GM23338 (cell line): ENCODE data around the gene LDAF1. TPM values are rescaled to one million over a fixed set of nuclear protein-coding genes. Genes with fewer than 3 reads are reported as not detected.

Experiments used
- ATAC-seq: fragments of 200-7000 bp; cut with Tn5 transposase; 3 replicates; pipeline ENCODE4 v1.9.1; 2020
- DNase-seq: peaks from one replicate; pipeline ENCODE4 v3.0.0-alpha.2; 2015; ENCODE audit warnings: low spot score
- H2AFZ ChIP-seq: fragments of 200-600 bp; sonication (generic); 2 replicates; pipeline ENCODE4 v1.8.0; 2016; ENCODE audit warnings: antibody characterized with exemption, mild to moderate bottlenecking, moderate library complexity
- H3F3A ChIP-seq: fragments of 200-600 bp; sonication (generic); replicated peaks from 2 replicates; pipeline ENCODE4 v1.8.0; 2017; ENCODE audit warnings: antibody characterized with exemption, mixed run types, low read depth
- H3K27ac ChIP-seq: fragments of 200-600 bp; sonication (generic); 2 replicates; pipeline ENCODE4 v1.6.1; 2016; ENCODE audit warnings: low read depth
- H3K27me3 ChIP-seq: fragments of 200-600 bp; sonication (generic); 2 replicates; pipeline ENCODE4 v1.8.0; 2016; ENCODE audit warnings: mild to moderate bottlenecking, mixed run types, moderate library complexity; ENCODE audit not compliant: insufficient read depth
- H3K36me3 ChIP-seq: fragments of 200-600 bp; sonication (generic); 2 replicates; pipeline ENCODE4 v1.8.0; 2016; ENCODE audit warnings: mild to moderate bottlenecking; ENCODE audit not compliant: insufficient read depth
- H3K4me1 ChIP-seq: fragments of 200-600 bp; sonication (generic); 2 replicates; pipeline ENCODE4 v1.8.0; 2016; ENCODE audit warnings: mild to moderate bottlenecking, moderate library complexity; ENCODE audit not compliant: insufficient read depth
- H3K4me2 ChIP-seq: fragments of 200-600 bp; sonication (generic); 2 replicates; pipeline ENCODE4 v1.7.1; 2017; ENCODE audit warnings: mixed run types
- H3K4me3 ChIP-seq: fragments of 200-600 bp; sonication (generic); 2 replicates; pipeline ENCODE4 v1.6.1; 2016; ENCODE audit warnings: mixed run types
- H3K79me2 ChIP-seq: fragments of 200-600 bp; sonication (generic); replicated peaks from 2 replicates; pipeline ENCODE4 v1.8.0; 2017; ENCODE audit warnings: mild to moderate bottlenecking; ENCODE audit not compliant: insufficient read depth
- H3K9me2 ChIP-seq: fragments of 200-600 bp; sonication (generic); 2 replicates; pipeline ENCODE4 v1.8.0; 2017; ENCODE audit not compliant: insufficient read depth
- H4K20me1 ChIP-seq: fragments of 200-600 bp; sonication (generic); replicated peaks from 2 replicates; pipeline ENCODE4 v1.8.0; 2017; ENCODE audit warnings: mild to moderate bottlenecking; ENCODE audit not compliant: insufficient read depth
- H3K27ac Mint-ChIP-seq: 2 replicates; pipeline ENCODE4 v1.8.0; 2020; ENCODE audit warnings: inconsistent platforms, mild to moderate bottlenecking, moderate library complexity, mixed read lengths
- H3K27me3 Mint-ChIP-seq: 3 replicates; pipeline ENCODE4 v1.8.0; 2022; ENCODE audit warnings: low read depth, mild to moderate bottlenecking, moderate library complexity, mixed read lengths, inconsistent platforms; ENCODE audit not compliant: insufficient read depth, poor library complexity
- H3K36me3 Mint-ChIP-seq: 3 replicates; pipeline ENCODE4 v1.8.0; 2021; ENCODE audit warnings: low read depth, mild to moderate bottlenecking, inconsistent platforms, moderate library complexity, mixed read lengths
- H3K4me1 Mint-ChIP-seq: 3 replicates; pipeline ENCODE4 v1.8.0; 2020; ENCODE audit warnings: mild to moderate bottlenecking, inconsistent platforms, mixed read lengths
- H3K4me3 Mint-ChIP-seq: 3 replicates; pipeline ENCODE4 v1.8.0; 2021; ENCODE audit warnings: moderate library complexity, mild to moderate bottlenecking, inconsistent platforms, mixed read lengths
- H3K9me3 Mint-ChIP-seq: 3 replicates; pipeline ENCODE4 v1.8.0; 2020; ENCODE audit warnings: moderate library complexity, mild to moderate bottlenecking, inconsistent platforms, mixed read lengths
- EZH2 ChIP-seq: fragments of 200-600 bp; sonication (generic); IDR thresholded peaks from one replicate; pipeline ENCODE4 v1.8.0; 2017; ENCODE audit warnings: antibody characterized with exemption, mild to moderate bottlenecking, low read depth; ENCODE audit not compliant: unreplicated experiment
- EZH2phosphoT487 ChIP-seq: fragments of 200-600 bp; sonication (generic); IDR thresholded peaks from one replicate; pipeline ENCODE4 v1.8.1; 2018; ENCODE audit warnings: antibody characterized with exemption; ENCODE audit not compliant: unreplicated experiment
- JUNB ChIP-seq: IDR thresholded peaks from one replicate; pipeline ENCODE4 v1.6.1; 2016; ENCODE audit warnings: antibody characterized with exemption; ENCODE audit not compliant: unreplicated experiment
- NANOG ChIP-seq: IDR thresholded peaks from 2 replicates; pipeline ENCODE4 v1.6.1; 2016; ENCODE audit warnings: antibody characterized with exemption, borderline replicate concordance
- POLR2AphosphoS5 ChIP-seq: IDR thresholded peaks from 2 replicates; pipeline ENCODE4 v1.6.1; 2016; ENCODE audit warnings: antibody characterized with exemption, low read depth
- STAT1 ChIP-seq: IDR thresholded peaks from one replicate; pipeline ENCODE4 v1.6.1; 2016; ENCODE audit warnings: antibody characterized with exemption; ENCODE audit not compliant: unreplicated experiment
- ZNF114 ChIP-seq: fragments of 250-450 bp; sonication (Bioruptor Pico); IDR thresholded peaks from 2 replicates; pipeline ENCODE4 v1.5.0; 2020; ENCODE audit warnings: mild to moderate bottlenecking, moderate library complexity
- polyA plus RNA-seq: library from polyadenylated mRNA; unstranded; fragments of >200 nt; fragmentation: Nextera tagmentation; extraction: Ambion mirVana; gene quantifications from 2 replicates; pipeline ENCODE4 v1.2.1, GENCODE V29; 2016
- total RNA-seq: library from RNA; depleted of rRNA; stranded (reverse); fragments of >200 nt; shearing (Covaris generic); gene quantifications from 2 replicates; pipeline ENCODE4 v1.2.3, GENCODE V29; 2014
- TF ChIP-seq, protein P1 (sequence below): IDR thresholded peaks from 2 replicates; pipeline ENCODE4 v1.6.1; 2016; ENCODE audit warnings: antibody characterized with exemption
- TF ChIP-seq, protein P2 (sequence below): IDR thresholded peaks from one replicate; pipeline ENCODE4 v1.6.1; 2018; ENCODE audit warnings: antibody characterized with exemption; ENCODE audit not compliant: unreplicated experiment
- TF ChIP-seq, protein P3 (sequence below): fragments of 250-450 bp; sonication (Bioruptor Pico); IDR thresholded peaks from 2 replicates; pipeline ENCODE4 v1.5.0; 2020; ENCODE audit warnings: mild to moderate bottlenecking, moderate library complexity

The LDAF1 gene
- total and polyA plus RNA-seq, 2 experiments from 2014 or later = 20.5 to 33.8 TPM

DNA sequence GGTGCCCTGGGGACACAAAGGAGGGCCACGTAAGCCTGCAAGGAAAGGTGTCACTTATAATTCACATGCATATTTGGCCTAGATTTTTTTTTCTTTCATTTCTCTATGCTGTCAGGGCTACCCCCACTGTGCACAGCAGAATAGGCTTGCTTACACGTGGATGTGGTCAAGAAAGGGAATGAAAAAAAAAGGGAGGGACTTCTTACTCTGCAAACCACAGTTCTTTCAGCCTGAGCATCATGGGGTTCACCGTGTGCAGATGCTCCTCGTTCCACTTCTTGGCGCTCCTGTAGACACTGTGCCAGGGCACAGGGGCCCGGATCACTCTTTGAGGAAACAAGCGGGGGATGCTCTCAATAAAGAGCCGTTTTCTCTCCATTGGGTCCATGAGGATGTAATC lies 24.4 kb upstream of the LDAF1 start:
- no peaks in the 10 kb centered on the region for H3K27me3 ChIP-seq
- Mint-ChIP-seq H3K4me3 (no peak overlapping the region), H3K4me1 (peaks cover 9% of the 10 kb centered on the region), H3K27ac (no peak overlapping the region), H3K27me3 (no peaks in the 10 kb centered on the region), H3K9me3 (no peaks in the 10 kb centered on the region; the same call in 2 of the 3 replicates), H3K36me3 (no peaks in the 10 kb centered on the region)
- no peaks in the 10 kb centered on the region for H3K36me3 ChIP-seq
- no peak overlapping the region for H3K4me3 ChIP-seq
- H3K79me2 ChIP-seq = no peaks in the 10 kb centered on the region
- H3K4me2 ChIP-seq = no peak overlapping the region
- H4K20me1 ChIP-seq = no peaks in the 10 kb centered on the region
- no peaks in the 10 kb centered on the region for H3K9me2 ChIP-seq
- no peak overlapping the region for H3K27ac ChIP-seq
- H3F3A ChIP-seq = no peaks in the 10 kb centered on the region
- peaks cover 3% of the 10 kb centered on the region; the same call in 1 of the 2 replicates for H3K4me1 ChIP-seq
- TF ChIP-seq, protein P1, sequence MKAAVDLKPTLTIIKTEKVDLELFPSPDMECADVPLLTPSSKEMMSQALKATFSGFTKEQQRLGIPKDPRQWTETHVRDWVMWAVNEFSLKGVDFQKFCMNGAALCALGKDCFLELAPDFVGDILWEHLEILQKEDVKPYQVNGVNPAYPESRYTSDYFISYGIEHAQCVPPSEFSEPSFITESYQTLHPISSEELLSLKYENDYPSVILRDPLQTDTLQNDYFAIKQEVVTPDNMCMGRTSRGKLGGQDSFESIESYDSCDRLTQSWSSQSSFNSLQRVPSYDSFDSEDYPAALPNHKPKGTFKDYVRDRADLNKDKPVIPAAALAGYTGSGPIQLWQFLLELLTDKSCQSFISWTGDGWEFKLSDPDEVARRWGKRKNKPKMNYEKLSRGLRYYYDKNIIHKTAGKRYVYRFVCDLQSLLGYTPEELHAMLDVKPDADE = no peak
- no peak for TF ChIP-seq NANOG
- TF ChIP-seq POLR2AphosphoS5 = no peak
- TF ChIP-seq STAT1 = no peak
- no peak for TF ChIP-seq EZH2
- TF ChIP-seq, protein P2, sequence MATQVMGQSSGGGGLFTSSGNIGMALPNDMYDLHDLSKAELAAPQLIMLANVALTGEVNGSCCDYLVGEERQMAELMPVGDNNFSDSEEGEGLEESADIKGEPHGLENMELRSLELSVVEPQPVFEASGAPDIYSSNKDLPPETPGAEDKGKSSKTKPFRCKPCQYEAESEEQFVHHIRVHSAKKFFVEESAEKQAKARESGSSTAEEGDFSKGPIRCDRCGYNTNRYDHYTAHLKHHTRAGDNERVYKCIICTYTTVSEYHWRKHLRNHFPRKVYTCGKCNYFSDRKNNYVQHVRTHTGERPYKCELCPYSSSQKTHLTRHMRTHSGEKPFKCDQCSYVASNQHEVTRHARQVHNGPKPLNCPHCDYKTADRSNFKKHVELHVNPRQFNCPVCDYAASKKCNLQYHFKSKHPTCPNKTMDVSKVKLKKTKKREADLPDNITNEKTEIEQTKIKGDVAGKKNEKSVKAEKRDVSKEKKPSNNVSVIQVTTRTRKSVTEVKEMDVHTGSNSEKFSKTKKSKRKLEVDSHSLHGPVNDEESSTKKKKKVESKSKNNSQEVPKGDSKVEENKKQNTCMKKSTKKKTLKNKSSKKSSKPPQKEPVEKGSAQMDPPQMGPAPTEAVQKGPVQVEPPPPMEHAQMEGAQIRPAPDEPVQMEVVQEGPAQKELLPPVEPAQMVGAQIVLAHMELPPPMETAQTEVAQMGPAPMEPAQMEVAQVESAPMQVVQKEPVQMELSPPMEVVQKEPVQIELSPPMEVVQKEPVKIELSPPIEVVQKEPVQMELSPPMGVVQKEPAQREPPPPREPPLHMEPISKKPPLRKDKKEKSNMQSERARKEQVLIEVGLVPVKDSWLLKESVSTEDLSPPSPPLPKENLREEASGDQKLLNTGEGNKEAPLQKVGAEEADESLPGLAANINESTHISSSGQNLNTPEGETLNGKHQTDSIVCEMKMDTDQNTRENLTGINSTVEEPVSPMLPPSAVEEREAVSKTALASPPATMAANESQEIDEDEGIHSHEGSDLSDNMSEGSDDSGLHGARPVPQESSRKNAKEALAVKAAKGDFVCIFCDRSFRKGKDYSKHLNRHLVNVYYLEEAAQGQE = no peak
- DNase-seq (no peak), ATAC-seq (no peak; the same call in 2 of the 3 replicates)
- H2AFZ ChIP-seq = no peak overlapping the region

DNA sequence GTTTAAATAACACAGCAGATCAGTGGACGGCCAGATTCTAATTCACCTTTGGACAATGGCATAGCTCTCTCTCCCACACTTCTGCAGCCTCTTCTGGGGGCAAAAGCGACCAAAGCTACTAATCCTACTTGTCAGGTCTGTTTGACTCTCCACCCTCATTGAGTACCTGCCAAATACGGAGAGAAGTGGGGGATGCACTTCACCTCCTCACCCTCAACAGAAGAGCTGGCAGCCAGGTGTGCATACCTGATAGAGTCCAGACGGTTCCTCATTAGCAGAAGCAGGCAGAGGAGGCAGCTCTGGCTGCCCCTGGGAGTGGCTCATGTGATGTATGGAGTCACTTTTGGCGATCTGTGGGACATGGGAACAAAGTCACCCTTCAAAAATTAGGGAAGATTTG lies 12.7 kb upstream of the LDAF1 start:
- H3K36me3 Mint-ChIP-seq = no peaks in the 10 kb centered on the region
- no peak overlapping the region for H3K27ac ChIP-seq
- ATAC-seq (no peak), DNase-seq (no peak)
- no peaks in the 10 kb centered on the region for H3K79me2 ChIP-seq
- H3K27me3 ChIP-seq = no peaks in the 10 kb centered on the region
- no peaks in the 10 kb centered on the region for H3F3A ChIP-seq
- H3K27me3 Mint-ChIP-seq = peaks cover 6% of the 10 kb centered on the region
- no peaks in the 10 kb centered on the region for H3K4me1 ChIP-seq
- no peaks in the 10 kb centered on the region for H4K20me1 ChIP-seq
- no peaks in the 10 kb centered on the region for H3K36me3 ChIP-seq
- no peak overlapping the region for H3K4me3 Mint-ChIP-seq
- no peak overlapping the region for H3K4me3 ChIP-seq
- no peak overlapping the region for H3K4me2 ChIP-seq
- H3K9me2 ChIP-seq = no peaks in the 10 kb centered on the region
- no peak overlapping the region for H3K27ac Mint-ChIP-seq
- no peak overlapping the region for H2AFZ ChIP-seq
- no peaks in the 10 kb centered on the region for H3K4me1 Mint-ChIP-seq
- H3K9me3 Mint-ChIP-seq = peaks cover 9% of the 10 kb centered on the region; the same call in 1 of the 3 replicates
- TF ChIP-seq NANOG = no peak
- TF ChIP-seq, protein P3, sequence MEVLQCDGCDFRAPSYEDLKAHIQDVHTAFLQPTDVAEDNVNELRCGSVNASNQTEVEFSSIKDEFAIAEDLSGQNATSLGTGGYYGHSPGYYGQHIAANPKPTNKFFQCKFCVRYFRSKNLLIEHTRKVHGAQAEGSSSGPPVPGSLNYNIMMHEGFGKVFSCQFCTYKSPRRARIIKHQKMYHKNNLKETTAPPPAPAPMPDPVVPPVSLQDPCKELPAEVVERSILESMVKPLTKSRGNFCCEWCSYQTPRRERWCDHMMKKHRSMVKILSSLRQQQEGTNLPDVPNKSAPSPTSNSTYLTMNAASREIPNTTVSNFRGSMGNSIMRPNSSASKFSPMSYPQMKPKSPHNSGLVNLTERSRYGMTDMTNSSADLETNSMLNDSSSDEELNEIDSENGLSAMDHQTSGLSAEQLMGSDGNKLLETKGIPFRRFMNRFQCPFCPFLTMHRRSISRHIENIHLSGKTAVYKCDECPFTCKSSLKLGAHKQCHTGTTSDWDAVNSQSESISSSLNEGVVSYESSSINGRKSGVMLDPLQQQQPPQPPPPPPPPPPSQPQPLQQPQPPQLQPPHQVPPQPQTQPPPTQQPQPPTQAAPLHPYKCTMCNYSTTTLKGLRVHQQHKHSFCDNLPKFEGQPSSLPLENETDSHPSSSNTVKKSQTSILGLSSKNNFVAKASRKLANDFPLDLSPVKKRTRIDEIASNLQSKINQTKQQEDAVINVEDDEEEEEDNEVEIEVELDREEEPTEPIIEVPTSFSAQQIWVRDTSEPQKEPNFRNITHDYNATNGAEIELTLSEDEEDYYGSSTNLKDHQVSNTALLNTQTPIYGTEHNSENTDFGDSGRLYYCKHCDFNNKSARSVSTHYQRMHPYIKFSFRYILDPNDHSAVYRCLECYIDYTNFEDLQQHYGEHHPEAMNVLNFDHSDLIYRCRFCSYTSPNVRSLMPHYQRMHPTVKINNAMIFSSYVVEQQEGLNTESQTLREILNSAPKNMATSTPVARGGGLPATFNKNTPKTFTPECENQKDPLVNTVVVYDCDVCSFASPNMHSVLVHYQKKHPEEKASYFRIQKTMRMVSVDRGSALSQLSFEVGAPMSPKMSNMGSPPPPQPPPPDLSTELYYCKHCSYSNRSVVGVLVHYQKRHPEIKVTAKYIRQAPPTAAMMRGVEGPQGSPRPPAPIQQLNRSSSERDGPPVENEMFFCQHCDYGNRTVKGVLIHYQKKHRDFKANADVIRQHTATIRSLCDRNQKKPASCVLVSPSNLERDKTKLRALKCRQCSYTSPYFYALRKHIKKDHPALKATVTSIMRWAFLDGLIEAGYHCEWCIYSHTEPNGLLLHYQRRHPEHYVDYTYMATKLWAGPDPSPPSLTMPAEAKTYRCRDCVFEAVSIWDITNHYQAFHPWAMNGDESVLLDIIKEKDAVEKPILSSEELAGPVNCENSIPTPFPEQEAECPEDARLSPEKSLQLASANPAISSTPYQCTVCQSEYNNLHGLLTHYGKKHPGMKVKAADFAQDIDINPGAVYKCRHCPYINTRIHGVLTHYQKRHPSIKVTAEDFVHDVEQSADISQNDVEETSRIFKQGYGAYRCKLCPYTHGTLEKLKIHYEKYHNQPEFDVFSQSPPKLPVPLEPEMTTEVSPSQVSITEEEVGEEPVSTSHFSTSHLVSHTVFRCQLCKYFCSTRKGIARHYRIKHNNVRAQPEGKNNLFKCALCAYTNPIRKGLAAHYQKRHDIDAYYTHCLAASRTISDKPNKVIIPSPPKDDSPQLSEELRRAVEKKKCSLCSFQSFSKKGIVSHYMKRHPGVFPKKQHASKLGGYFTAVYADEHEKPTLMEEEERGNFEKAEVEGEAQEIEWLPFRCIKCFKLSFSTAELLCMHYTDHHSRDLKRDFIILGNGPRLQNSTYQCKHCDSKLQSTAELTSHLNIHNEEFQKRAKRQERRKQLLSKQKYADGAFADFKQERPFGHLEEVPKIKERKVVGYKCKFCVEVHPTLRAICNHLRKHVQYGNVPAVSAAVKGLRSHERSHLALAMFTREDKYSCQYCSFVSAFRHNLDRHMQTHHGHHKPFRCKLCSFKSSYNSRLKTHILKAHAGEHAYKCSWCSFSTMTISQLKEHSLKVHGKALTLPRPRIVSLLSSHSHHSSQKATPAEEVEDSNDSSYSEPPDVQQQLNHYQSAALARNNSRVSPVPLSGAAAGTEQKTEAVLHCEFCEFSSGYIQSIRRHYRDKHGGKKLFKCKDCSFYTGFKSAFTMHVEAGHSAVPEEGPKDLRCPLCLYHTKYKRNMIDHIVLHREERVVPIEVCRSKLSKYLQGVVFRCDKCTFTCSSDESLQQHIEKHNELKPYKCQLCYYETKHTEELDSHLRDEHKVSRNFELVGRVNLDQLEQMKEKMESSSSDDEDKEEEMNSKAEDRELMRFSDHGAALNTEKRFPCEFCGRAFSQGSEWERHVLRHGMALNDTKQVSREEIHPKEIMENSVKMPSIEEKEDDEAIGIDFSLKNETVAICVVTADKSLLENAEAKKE = no peak
- TF ChIP-seq JUNB = no peak
- TF ChIP-seq STAT1 = no peak
- no peak for TF ChIP-seq ZNF114
- no peak for TF ChIP-seq POLR2AphosphoS5
- TF ChIP-seq EZH2phosphoT487 = no peak
- TF ChIP-seq, protein P1 = no peak
